ENCODE results near the gene ATP11A.

ATP11A gene

GRCh38 chr13:112807653-112808376 is 118.0 kb downstream of the ATP11A start:
- no peak for TF ChIP-seq CTCF (IDR thresholded peaks at IDR 0.05; ENCODE audit: low read length, missing control alignments)
- DNase-seq (ENCODE audit: low read depth): no peak
- no peak overlapping the region for H3K4me3 ChIP-seq (replicated peaks; ENCODE audit: low read depth, low read length)

GRCh38 chr13:112808377-112809140 is 118.7 kb downstream of the ATP11A start:
- no peak for DNase-seq (ENCODE audit: low read depth)
- no peak for TF ChIP-seq CTCF (IDR thresholded peaks at IDR 0.05; ENCODE audit: low read length, missing control alignments)
- H3K4me3 ChIP-seq (replicated peaks; ENCODE audit: low read depth, low read length): no peak overlapping the region

- no peak overlapping the region for H3K4me3 ChIP-seq (replicated peaks; ENCODE audit: low read depth, low read length)
- DNase-seq (ENCODE audit: low read depth): no peak
- TF ChIP-seq CTCF (IDR thresholded peaks at IDR 0.05; ENCODE audit: low read length, missing control alignments): no peak
These were observed 119.8 kb downstream of the ATP11A start for GRCh38 chr13:112809332-112810315.

GRCh38 chr13:112810608-112811007 is 120.8 kb downstream of the ATP11A start:
- no peak overlapping the region for H3K4me3 ChIP-seq (replicated peaks; ENCODE audit: low read depth, low read length)
- no peak for DNase-seq (ENCODE audit: low read depth)
- TF ChIP-seq CTCF (IDR thresholded peaks at IDR 0.05; ENCODE audit: low read length, missing control alignments): no peak

GRCh38 chr13:112812306-112813055 is 122.6 kb downstream of the ATP11A start:
- TF ChIP-seq CTCF (IDR thresholded peaks at IDR 0.05; ENCODE audit: low read length, missing control alignments): no peak
- H3K4me3 ChIP-seq (replicated peaks; ENCODE audit: low read depth, low read length): no peak overlapping the region
- DNase-seq (ENCODE audit: low read depth): peak; percentile 24

GRCh38 chr13:112813552-112813951 is 123.7 kb downstream of the ATP11A start:
- H3K4me3 ChIP-seq (replicated peaks; ENCODE audit: low read depth, low read length): no peak overlapping the region
- no peak for TF ChIP-seq CTCF (IDR thresholded peaks at IDR 0.05; ENCODE audit: low read length, missing control alignments)
- no peak for DNase-seq (ENCODE audit: low read depth)

Measured in fibroblast of pulmonary artery (primary cell).